GM12875 (cell line): Measurements from ENCODE around the gene CRLF1.

Experiments used
- H3K4me3 ChIP-seq: one replicate; pipeline ENCODE4 v1.5.1; 2011; ENCODE audit warnings: low read depth, low read length, control low read depth
- TF ChIP-seq, protein P1 (sequence below): IDR thresholded peaks from 2 replicates; pipeline ENCODE4 v1.5.1; 2011; ENCODE audit warnings: low read depth, mild to moderate bottlenecking, control low read depth, inconsistent platforms, low read length, moderate library complexity, borderline replicate concordance; ENCODE audit not compliant: insufficient read depth

Gene CRLF1

DNA sequence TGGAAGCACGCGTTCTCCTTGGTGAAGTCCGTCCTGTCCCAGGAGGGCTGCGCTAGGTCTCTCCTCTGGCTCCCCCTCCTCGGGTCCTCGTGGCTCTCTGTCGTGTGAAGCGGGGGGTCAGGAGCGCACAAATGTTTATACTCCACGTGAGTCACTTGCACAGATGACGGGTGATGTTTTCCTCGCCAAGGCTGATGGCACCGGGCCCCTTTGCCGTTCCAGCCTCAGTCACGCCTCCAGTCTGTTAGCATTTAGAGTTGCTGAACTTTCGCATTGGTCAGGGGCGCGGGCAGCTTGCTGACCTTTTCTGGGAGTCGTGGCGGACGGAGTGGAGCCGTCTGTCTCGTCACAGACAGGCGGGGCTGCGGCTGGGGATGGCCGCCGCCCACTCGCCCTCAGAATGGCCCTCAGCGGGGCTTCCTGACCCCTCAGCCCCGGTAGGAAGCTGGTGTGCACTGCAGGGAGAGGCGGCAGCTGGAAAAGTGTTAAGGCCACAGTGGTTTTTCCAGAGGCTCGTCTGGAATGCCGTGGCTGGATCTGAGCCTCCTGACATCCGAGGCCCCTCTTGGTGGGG lies 44.0 kb upstream of the CRLF1 start:
- no peak overlapping the region for H3K4me3 ChIP-seq
- TF ChIP-seq, protein P1, sequence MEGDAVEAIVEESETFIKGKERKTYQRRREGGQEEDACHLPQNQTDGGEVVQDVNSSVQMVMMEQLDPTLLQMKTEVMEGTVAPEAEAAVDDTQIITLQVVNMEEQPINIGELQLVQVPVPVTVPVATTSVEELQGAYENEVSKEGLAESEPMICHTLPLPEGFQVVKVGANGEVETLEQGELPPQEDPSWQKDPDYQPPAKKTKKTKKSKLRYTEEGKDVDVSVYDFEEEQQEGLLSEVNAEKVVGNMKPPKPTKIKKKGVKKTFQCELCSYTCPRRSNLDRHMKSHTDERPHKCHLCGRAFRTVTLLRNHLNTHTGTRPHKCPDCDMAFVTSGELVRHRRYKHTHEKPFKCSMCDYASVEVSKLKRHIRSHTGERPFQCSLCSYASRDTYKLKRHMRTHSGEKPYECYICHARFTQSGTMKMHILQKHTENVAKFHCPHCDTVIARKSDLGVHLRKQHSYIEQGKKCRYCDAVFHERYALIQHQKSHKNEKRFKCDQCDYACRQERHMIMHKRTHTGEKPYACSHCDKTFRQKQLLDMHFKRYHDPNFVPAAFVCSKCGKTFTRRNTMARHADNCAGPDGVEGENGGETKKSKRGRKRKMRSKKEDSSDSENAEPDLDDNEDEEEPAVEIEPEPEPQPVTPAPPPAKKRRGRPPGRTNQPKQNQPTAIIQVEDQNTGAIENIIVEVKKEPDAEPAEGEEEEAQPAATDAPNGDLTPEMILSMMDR, result no peak

DNA sequence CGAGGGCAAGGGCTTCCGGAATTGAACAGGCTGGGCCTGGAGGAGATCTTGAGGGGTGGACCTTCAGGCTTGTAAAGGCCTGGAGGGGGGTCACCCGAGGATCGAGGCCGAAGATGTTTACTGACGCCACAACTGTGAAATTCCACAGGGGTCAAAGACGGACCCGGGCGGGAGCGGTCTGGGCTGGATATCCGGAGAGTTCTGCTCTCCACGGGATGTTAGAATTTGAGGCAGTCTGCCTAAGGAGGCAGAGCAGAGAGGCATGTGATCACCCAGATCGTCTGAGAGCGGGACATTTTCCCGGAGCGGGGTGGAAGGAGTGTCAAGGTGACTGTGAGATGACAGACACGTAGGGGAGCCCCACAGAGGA lies 43.4 kb upstream of the CRLF1 start:
- TF ChIP-seq, protein P1, result no peak

DNA sequence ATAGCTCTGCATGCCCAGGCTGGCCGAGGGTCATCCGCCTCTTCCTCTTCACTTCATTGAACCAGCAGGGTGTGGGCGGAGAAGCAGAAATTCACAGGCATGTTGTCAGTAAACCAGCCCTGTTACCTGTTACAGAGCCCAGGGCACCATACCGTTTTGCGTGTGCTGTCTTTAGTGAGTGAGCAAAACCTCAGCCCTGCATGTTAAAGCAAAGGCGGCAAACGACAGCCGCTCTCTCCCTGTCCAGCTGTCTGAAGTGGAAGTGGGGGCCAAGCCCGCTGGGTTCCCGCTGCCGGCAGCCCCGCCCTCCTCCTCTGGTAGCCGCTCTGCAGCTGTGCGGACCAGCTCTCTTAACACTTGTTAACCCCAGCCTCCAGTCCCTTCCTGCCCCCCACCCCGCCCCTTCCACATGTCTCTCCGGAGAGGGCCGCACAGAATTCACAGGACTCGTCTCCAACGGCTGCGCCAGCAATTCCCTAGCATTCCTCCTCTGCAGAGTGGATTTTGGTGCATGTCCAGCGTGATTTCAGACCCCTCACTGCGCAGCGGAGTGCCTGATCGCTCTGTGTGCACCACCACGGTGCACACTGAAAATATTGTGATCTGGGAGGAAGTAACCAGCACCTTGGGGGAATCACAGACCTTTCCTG lies 42.9 kb upstream of the CRLF1 start:
- no peak overlapping the region for H3K4me3 ChIP-seq
- TF ChIP-seq, protein P1, result no peak

More for the DNA sequence above, 43.4 kb upstream of the CRLF1 start:
- no peak overlapping the region for H3K4me3 ChIP-seq

DNA sequence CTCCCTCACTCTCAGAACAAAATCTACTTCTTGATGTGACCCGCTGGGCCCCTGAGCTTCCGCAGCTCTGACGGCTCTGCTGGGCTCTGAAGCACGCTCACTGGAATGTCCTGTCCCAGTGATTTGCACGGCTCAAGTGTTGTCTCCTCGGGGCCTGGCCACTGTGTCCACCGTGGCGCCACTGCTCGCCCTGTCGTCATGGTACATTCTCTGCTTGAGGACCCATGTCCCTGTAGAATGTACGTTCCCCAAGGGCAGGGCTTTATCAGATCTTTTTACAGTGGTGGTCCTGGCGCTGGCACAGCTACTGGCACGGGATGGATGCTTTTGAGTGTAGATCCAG lies 42.3 kb upstream of the CRLF1 start:
- TF ChIP-seq, protein P1, result no peak
- H3K4me3 ChIP-seq, result no peak overlapping the region

DNA sequence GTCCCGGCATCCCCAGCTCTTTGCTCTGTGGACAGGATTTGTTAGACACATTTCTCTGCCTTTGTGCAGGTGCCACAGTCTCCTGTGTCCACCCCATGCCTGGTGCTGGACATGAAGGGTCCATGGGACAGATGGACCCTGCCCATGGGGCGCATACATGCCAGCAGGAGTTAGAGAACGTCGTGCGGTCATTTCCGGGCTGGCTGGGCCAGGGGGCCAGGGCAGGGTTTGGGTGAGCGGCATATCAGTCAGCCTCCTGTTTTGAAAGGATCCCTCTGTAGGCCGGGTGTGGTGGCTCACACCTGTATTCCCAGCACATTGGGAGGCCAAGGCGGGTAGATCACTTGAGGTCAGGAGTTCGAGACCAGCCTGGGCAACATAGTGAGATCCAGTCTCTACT lies 41.2 kb upstream of the CRLF1 start:
- H3K4me3 ChIP-seq, result no peak overlapping the region
- TF ChIP-seq, protein P1, result no peak

DNA sequence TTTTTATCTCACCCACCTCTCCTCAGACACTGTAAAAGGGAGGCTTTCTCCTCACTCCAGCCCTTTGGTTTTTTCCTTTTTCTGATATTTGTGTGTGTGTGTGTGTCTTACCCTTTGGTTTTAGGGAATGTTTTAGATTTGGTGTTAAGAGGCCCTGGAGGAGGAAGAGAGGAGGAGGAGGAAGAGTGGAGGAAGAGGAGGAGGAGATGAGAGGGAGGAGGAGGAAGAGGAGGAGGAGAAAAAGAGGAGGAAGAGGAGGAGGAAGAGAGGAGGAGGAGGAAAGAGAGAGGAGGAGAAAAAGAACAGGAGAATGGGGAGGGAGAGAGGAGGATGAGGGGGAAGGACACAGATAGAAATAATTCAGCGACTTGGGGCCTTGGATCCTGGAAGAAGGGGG lies 40.8 kb upstream of the CRLF1 start:
- no peak overlapping the region for H3K4me3 ChIP-seq
- TF ChIP-seq, protein P1, result no peak
